ENCODE data around the gene CEBPA.

The CEBPA gene

DNA sequence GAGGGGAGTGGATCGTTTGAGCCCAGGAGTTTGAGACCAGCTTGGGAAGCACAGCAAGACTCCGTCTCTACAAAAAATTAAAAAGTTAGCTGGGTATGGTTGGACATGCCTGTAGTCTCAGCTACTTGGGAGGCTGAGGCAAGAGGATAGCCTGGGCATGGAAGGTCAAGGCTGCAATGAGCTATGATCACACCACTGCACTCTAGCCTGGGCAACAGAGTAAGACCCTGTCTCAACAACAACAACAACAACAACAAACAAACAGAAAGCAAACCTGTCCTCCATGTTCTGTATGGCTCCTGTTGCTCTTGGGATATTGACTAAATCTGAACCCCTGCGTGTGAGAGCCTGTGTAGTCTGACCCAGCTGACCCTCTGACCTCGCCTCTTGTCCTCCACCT lies 14.9 kb downstream of the CEBPA start:
- DNase-seq = no peak

- DNase-seq = no peak
These were observed 15.4 kb downstream of the CEBPA start for GRCh38 chr19:33286899-33287298.

DNA sequence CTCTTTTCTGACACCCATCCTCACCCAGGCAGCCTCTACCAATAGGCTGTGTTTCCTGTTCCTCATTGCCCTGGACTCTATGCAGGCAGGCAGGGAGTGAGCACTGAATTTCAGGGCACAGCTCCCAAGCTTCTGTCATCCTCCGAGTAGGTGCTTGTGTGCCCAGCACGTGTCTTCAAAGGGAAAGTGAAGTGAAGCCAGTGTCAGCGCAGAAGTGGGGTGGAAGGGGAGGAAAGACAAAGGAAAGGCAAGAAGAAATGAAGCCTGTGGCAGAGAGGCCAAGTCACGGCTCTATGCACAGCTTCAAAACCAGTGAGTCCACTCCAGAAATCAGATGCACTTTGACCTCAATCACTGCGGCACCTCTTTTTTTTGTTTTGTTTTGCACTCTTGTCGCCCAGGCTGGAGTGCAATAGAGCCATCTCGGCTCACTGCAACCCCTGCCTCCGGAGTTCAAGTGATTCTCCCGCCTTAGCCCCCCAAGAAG lies 16.9 kb downstream of the CEBPA start:
- no peak for DNase-seq

DNA sequence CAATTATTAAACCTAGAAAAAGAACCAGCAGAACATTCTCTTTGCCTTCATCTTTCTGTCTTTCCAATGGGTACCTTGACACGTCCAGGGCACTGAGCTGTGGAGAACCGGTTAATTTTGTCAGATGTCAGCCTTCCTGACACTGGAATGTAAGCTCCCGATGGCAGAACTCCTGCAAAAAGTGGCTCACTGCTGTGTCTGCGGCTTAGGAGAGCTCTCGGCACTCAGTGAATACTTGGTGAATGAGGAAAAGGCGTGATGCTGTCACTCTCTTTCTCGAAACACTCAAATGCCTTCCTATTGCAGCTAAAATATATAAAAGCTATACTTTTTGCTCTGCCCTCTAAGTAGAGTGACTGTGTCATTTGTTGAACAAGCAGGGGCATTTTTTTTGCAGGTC lies 17.6 kb downstream of the CEBPA start:
- no peak for DNase-seq

DNA sequence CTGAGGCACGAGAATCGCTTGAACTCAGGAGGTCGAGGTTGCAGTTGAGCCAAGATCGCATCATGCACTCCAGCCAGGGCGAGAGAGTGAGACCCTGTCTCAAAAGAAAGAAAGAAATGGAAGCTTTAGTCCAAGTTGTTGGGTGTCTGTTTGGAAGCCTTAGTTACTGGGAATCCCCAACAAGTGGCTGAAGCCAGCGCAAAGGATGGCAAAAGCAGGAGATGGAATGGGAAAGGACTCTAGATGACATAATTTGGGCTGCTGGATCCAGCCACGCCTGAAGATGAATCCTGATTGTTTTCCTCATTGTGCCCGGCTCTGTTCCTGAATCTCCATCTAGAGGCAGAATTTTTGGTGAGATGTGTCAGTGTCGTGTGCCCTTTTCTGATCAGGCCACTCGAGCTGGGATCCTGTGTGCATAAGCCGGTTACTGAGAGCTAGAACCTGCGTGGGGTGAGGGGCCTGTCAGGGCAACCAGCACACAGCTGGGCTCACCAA lies 18.1 kb downstream of the CEBPA start:
- DNase-seq = no peak

- no peak for DNase-seq
These were observed 18.7 kb downstream of the CEBPA start for GRCh38 chr19:33283589-33283988.

DNA sequence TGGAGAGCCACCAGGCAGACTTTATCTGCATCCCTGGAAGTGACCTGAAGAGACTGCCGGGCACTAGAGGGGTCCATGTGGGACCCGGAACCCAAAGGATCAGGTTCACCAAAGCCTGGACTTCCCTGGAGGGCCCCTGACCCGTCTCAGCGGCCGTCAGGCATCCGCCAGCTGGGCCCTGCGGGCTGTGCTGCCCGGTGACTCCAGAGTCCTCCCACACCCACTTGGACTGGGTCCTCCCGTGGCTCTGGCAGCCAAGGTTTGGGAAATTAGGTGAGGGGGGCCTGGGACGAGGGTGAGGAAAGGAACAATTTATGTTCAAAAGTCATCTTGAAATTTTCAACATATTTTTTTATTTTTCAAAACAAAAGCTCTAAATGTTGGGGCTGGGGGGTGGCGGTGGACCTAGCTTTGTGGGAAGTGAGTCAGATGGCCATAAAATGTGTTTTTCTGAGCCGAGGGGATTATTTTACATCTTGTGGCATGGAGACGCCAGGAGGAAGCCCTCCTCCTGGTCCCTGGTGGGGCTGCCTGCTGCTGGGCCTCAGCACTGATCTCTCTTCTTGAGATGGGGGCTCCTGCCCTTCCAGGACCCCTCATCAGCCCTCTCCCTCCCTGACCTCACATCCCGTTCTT lies 20.2 kb downstream of the CEBPA start:
- DNase-seq = no peak

GRCh38 chr19:33281296-33281926 lies 20.9 kb downstream of the CEBPA start:
- DNase-seq = no peak

GRCh38 chr19:33280351-33280921 lies 21.9 kb downstream of the CEBPA start:
- DNase-seq = no peak

DNA sequence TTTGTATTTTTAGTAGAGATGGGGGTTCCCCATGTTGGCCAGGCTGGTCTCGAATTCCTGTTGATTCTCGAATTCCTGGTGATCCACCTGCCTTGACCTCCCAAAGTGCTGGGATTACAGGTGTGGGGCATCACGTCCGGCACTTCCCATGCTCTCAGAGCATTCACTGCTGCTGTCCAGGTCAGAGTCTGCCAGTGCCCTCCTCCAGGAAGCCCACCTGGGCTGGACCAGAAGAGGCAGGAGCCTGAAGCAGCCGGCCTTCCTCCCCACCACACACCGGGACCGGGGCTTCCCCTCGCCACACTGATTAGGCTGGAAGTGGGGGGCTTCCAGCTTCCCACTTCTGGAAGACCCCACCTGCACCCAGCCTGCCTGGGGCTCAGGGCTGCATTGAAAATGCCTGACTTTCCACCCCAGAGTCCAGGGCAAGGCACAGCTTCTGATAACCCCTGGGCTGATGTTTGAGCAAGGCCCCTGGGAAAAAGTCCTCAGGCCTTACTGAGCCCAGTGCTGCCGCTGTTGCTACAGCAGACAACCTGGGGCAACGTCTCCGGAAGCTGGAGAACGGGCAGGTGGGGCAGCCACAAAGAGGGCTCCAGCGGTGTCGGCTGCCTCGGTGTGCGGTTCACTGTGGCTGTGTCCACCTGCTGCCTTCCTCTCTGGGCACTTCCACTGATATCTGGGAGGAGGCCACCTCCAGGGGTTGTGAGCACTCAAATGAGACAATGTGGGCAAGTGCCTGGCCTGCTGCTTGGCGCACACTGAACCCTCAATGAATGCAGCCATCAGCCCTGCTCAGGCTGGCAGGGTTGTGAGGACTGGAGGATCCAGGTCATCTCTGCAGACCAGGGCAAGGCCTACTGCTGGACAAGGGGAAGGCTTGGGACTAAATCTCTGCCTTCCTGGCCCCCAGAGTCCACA lies 22.6 kb downstream of the CEBPA start:
- DNase-seq = no peak

- DNase-seq = no peak
These were observed 23.7 kb downstream of the CEBPA start for GRCh38 chr19:33278403-33279269.

- DNase-seq = no peak
These were observed 24.3 kb downstream of the CEBPA start for GRCh38 chr19:33278023-33278402.

DNA sequence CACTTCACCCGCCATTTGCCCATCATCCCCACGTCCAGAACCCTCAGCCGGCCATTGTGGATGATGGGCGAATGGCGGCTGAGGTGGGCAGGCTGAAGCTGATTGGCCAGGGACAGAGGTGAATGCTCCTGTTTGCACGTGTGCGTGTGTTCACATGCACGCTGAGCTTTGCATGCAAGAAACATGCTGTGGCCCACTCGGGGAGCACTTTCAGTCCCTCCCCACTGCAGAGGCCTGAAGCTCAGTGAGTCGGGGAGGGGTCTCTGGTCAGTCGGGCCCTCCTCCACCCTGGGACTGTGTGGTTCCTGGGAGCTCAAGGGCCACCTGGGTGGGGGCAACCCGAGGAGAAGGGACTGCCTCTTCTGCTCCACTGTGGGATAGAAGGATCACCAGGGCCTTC lies 24.9 kb downstream of the CEBPA start:
- DNase-seq = no peak

DNA sequence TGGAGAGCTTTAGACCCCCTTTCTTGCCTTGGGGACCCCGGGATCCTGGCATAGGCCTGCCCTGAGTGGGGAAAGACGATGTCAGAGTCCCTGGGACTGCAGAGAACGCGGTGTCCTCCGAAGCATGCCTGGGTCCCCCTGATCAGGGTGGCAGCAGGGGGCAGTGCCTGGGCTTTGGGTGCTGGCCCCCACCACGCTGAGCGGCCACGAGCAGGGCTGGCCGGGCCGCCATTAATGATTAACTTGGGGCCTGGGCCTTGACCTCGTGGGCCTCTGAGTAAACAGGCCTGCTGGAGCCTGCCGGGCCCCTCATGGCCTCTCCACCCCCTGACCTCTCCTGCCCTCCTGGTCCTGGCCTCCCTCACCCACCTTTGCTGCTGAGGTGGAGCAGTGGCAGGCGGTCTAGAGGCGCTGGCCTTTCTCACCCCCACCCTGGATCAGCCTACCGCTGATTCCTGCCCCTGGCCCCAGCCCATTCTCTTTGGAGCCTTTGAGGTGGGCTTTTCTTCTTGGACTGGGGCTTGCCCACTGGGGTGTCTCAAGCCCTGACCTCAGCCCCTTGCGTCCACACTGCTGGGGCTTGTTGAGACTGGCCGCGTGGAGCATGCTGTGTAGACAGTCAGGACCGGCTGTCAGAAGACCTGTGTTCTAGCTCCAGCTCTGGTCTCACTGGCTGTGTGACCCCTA lies 26.3 kb downstream of the CEBPA start:
- no peak for DNase-seq

- no peak for DNase-seq
These were observed 26.8 kb downstream of the CEBPA start for GRCh38 chr19:33275559-33275932.

GRCh38 chr19:33274663-33275558 lies 27.4 kb downstream of the CEBPA start:
- no peak for DNase-seq

DNA sequence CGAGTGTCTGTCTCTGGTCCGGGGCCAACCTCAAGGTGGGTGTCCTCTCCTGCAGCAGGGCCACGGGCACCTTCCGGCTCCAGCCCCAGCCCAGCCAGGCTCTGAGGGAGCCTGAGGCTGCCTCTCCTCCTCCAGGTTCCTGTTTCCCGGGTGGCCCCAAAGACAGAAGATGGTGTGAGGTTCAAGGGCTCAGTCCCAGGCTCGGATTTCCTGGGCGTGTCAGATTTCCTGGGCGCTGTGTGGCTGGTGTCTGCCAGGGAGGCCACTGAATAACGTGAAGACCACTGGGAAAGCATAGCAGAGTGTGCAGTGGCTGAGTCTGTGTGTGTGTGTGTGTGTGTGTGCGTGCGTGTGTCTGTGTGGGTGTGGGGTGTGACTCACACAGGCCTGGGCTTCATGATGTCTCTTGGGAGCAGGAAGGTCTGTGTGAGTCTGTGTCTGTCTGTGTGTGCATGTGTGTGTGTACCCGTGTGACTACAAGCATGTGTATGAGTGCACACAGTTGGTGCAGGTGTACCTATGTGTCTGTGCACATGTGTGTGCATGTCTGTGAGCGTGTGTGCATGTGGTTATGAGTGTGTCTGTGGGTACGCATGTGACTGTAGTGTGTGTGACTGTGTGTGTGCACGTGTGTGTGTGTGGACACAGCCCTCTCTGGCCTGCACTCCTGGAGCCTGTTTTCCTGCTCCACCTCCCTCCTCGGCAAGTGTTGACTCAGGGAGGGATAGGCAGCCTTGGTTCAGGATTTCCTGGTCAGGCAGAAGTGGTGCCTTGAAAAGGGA lies 28.3 kb downstream of the CEBPA start:
- DNase-seq = peak in 1 of 14 donors; percentile 22

- DNase-seq = no peak
These were observed 29.1 kb downstream of the CEBPA start for GRCh38 chr19:33273065-33273736.
